Epithelial cell of esophagus (primary cell): Measurements from ENCODE around the gene ORC2.
"Not testable (repeated sequence)": the region's sequence is repeated elsewhere in the genome, so short reads cannot be mapped to it uniquely, and the experiment has no call there.

Experiments used
- DNase-seq: peaks from one replicate; pipeline ENCODE4 v3.0.0; 2010; ENCODE audit warnings: low read depth
- H3K4me3 ChIP-seq: 2 replicates; pipeline ENCODE4 v1.5.1; 2011; ENCODE audit warnings: mild to moderate bottlenecking, low read length, control low read depth
- TF ChIP-seq, protein P1 (sequence below): IDR thresholded peaks from 2 replicates; pipeline ENCODE4 v1.5.1; 2011; ENCODE audit warnings: low read depth, mild to moderate bottlenecking, low read length, control low read depth, inconsistent platforms; ENCODE audit not compliant: insufficient read depth; ENCODE audit errors: missing control alignments

ORC2 gene

GRCh38 chr2:200964498-200964897 lies 1.0 kb upstream of the ORC2 start:
- TF ChIP-seq, protein P1, sequence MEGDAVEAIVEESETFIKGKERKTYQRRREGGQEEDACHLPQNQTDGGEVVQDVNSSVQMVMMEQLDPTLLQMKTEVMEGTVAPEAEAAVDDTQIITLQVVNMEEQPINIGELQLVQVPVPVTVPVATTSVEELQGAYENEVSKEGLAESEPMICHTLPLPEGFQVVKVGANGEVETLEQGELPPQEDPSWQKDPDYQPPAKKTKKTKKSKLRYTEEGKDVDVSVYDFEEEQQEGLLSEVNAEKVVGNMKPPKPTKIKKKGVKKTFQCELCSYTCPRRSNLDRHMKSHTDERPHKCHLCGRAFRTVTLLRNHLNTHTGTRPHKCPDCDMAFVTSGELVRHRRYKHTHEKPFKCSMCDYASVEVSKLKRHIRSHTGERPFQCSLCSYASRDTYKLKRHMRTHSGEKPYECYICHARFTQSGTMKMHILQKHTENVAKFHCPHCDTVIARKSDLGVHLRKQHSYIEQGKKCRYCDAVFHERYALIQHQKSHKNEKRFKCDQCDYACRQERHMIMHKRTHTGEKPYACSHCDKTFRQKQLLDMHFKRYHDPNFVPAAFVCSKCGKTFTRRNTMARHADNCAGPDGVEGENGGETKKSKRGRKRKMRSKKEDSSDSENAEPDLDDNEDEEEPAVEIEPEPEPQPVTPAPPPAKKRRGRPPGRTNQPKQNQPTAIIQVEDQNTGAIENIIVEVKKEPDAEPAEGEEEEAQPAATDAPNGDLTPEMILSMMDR, result no peak
- DNase-seq, result no peak
- peak overlapping the region; percentile 82 for H3K4me3 ChIP-seq

- H3K4me3 ChIP-seq, result peak overlapping the region; percentile 82
- not testable (repeated sequence) for DNase-seq
These were observed 425 bp upstream of the ORC2 start for GRCh38 chr2:200963918-200964252.

GRCh38 chr2:200962811-200963123 lies 693 bp downstream of the ORC2 start:
- DNase-seq, result no peak
- TF ChIP-seq, protein P1, result no peak
- peak overlapping the region; percentile 82 for H3K4me3 ChIP-seq

- TF ChIP-seq, protein P1, result no peak
These were observed 1.8 kb downstream of the ORC2 start for GRCh38 chr2:200961674-200962073.

GRCh38 chr2:200950378-200950777 lies 13.1 kb downstream of the ORC2 start:
- no peak for DNase-seq
- TF ChIP-seq, protein P1, result no peak
- H3K4me3 ChIP-seq, result no peak overlapping the region

More at GRCh38 chr2:200961674-200962073, 1.8 kb downstream of the ORC2 start:
- no peak for DNase-seq
- no peak overlapping the region for H3K4me3 ChIP-seq

DNA sequence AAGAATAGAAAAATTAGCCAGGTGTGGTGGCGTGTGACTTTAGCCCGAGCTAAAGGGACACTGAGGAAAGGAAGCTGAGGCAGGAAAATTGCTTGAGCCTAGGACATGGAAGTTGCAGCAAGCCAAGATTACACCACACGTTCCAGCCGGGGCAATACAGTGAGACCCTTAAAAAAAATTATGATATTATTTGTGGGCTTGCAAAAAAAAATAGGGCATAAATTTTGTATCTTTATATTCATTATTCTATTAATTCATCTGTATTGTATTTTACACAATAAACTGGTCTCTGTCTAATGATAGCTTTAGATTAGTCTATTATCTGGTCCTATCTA lies 18.1 kb downstream of the ORC2 start:
- no peak overlapping the region for H3K4me3 ChIP-seq
- DNase-seq, result no peak

DNA sequence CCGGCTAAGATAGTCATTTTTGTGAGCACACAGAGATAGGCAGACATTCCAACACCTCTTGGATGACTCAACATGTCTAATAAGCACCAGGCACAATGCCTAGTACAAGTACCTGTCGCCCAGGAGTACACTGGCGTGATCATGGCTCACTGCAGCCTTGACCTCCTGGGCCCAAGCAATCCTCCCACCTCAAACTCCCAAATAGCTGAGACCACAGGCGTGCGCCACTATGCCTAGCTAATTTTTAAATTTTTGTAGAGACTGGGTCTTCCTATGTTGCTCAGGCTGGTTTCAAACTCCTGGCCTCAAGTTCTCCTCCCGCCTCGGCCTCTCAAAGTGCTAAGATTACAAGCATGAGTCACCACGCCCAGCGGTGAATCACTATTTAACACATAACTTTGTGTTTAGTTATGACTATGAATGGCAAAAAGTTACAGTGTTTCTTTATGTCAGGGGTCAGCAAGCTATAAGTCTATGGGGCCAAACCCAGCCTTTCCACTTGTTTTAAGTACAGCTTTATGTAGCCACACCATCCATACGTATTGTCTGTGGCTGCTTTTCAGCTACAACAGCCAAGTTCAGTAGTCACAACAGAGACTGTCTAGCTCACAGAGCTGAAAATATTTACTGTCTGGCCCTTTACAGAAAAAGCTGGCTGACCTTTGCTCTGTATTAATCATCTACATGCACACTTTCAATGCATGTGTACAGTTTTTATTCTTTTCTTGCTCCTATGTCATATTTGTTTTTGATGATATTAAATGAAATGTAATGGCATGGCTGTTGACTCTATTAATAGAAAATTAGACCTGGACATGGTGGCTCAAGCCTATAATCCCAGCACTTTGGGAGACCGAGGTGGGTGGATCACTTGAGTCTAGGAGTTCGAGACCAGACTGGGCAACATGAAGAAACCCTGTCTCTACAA lies 18.7 kb downstream of the ORC2 start:
- DNase-seq, result peak; percentile 91
- H3K4me3 ChIP-seq, result no peak overlapping the region
- TF ChIP-seq, protein P1, result no peak

More for the DNA sequence above, 18.1 kb downstream of the ORC2 start:
- TF ChIP-seq, protein P1, result no peak
